HepG2 (cell line): ENCODE measurements around the gene PIGA. TPM values are rescaled to one million over a fixed set of nuclear protein-coding genes. Genes with fewer than 3 reads are reported as not detected.

ENCODE experiments used
- ATAC-seq: fragments of 200-7000 bp; cut with Tn5 transposase; 3 replicates; pipeline ENCODE4 v1.9.1; 2020; ENCODE audit warnings: mild to moderate bottlenecking, moderate library complexity
- BruUV-seq: library from RNA; stranded (reverse); fragments of 400-500 nt; replicated peaks from 2 replicates; lab custom pipeline; 2021; lab: Mats Ljungman, UMichigan
- CTCF ChIA-PET: fragments of 300-600 bp; formaldehyde crosslinking; extraction: SDS; loops from one replicate; lab custom pipeline; 2021; ENCODE audit warnings: low total read pairs, inconsistent platforms, low intra/inter-chr PET ratio; lab: Yijun Ruan, JAX
- POLR2A ChIA-PET: fragments of 350-600 bp; sonication (Branson Sonifier 250); formaldehyde crosslinking; loops from one replicate; lab custom pipeline; 2020; ENCODE audit warnings: antibody characterized with exemption, inconsistent platforms; lab: Yijun Ruan, JAX
- DNase-seq: peaks from one replicate; pipeline ENCODE4 v3.0.0-alpha.2; 2015; ENCODE audit warnings: low spot score
- FAIRE-seq: peaks from 3 replicates; lab custom pipeline; 2011; peaks lifted over from hg19 to GRCh38; lab: Jason Lieb, UNC
- H2AFZ ChIP-seq: one replicate; pipeline ENCODE4 v1.6.1; 2011; ENCODE audit warnings: low read length, inconsistent platforms
- H3K27ac ChIP-seq: fragments of 300-600 bp; 3 replicates; pipeline ENCODE4 v1.8.0; 2011; ENCODE audit warnings: mixed run types, mild to moderate bottlenecking, mixed read lengths, low read length, inconsistent platforms; ENCODE audit not compliant: insufficient read depth; ENCODE audit errors: extremely low read length
- H3K27me3 ChIP-seq, 2 experiments: fragments of 200-600 bp in 1 of 2; 2 replicates in 1 of 2; 3 replicates in 1 of 2; pipeline versions ENCODE4 v1.6.0 to v1.8.0; 2011; ENCODE audit warnings: low read length in 2 of 2, mild to moderate bottlenecking in 2 of 2, moderate library complexity in 2 of 2, inconsistent platforms in 1 of 2; ENCODE audit not compliant: insufficient read depth in 2 of 2, control insufficient read depth in 1 of 2
- H3K36me3 ChIP-seq, 2 experiments: fragments of 200-600 bp in 1 of 2; replicated peaks in 1 of 2; 2 replicates in 1 of 2; 3 replicates in 1 of 2; pipeline versions ENCODE4 v1.5.1 to v1.8.0; 2011; ENCODE audit warnings: low read length in 2 of 2, inconsistent platforms in 1 of 2; ENCODE audit not compliant: insufficient read depth in 2 of 2, control insufficient read depth in 1 of 2
- H3K4me1 ChIP-seq: 2 replicates; pipeline ENCODE4 v1.5.1; 2012; ENCODE audit warnings: low read length, inconsistent platforms; ENCODE audit not compliant: insufficient read depth
- H3K4me2 ChIP-seq: 2 replicates; pipeline ENCODE4 v1.6.0; 2011; ENCODE audit warnings: low read depth, low read length, inconsistent platforms
- H3K4me3 ChIP-seq, 3 experiments: fragments of 200-600 bp in 1 of 3; sonication (generic), shearing (Covaris generic) in 1 of 3; replicated peaks in 1 of 3; 2 replicates each; pipeline ENCODE4 v1.5.1; 2011 to 2016; ENCODE audit warnings: low read length in 3 of 3, inconsistent platforms in 2 of 3, low read depth in 2 of 3, mild to moderate bottlenecking in 2 of 3, control low read depth in 1 of 3, mixed read lengths in 1 of 3; ENCODE audit not compliant: insufficient read depth in 1 of 3
- H3K79me2 ChIP-seq: one replicate; pipeline ENCODE4 v1.6.1; 2011; ENCODE audit warnings: low read length, inconsistent platforms; ENCODE audit not compliant: insufficient read depth
- H3K9ac ChIP-seq: 2 replicates; pipeline ENCODE4 v1.6.0; 2011; ENCODE audit warnings: mild to moderate bottlenecking, low read depth, low read length, inconsistent platforms; ENCODE audit not compliant: insufficient read depth
- H3K9me3 ChIP-seq: 2 replicates; pipeline ENCODE4 v1.5.1; 2012; ENCODE audit warnings: mild to moderate bottlenecking, low read length
- H4K20me1 ChIP-seq: 2 replicates; pipeline ENCODE4 v1.6.0; 2011; ENCODE audit warnings: inconsistent platforms, mild to moderate bottlenecking, low read length, moderate library complexity; ENCODE audit not compliant: insufficient read depth
- AKAP8 ChIP-seq: sonication (generic); formaldehyde crosslinking; IDR thresholded peaks from 2 replicates; pipeline ENCODE4 v1.5.1; 2020; ENCODE audit warnings: mild to moderate bottlenecking, missing genetic modification reagents
- CENPT ChIP-seq: sonication (generic); formaldehyde crosslinking; IDR thresholded peaks from 2 replicates; pipeline ENCODE4 v1.8.0; 2022; ENCODE audit warnings: low read depth, mild to moderate bottlenecking, moderate library complexity, missing genetic modification reagents
- DRAP1 ChIP-seq: IDR thresholded peaks from 2 replicates; pipeline ENCODE4 v1.6.1; 2016; ENCODE audit warnings: missing genetic modification reagents, missing compliant biosample characterization
- HOXD1 ChIP-seq: sonication (generic); formaldehyde crosslinking; IDR thresholded peaks from 2 replicates; pipeline ENCODE4 v1.5.0; 2020; ENCODE audit warnings: missing genetic modification reagents
- MATR3 ChIP-seq: sonication (generic); formaldehyde crosslinking; IDR thresholded peaks from 2 replicates; pipeline ENCODE4 v1.4.0; 2020; ENCODE audit warnings: missing genetic modification reagents
- NAIF1 ChIP-seq: sonication (generic); formaldehyde crosslinking; IDR thresholded peaks from 2 replicates; pipeline ENCODE4 v1.5.0; 2020; ENCODE audit warnings: mild to moderate bottlenecking, missing genetic modification reagents, borderline replicate concordance
- SRY ChIP-seq: sonication (generic); formaldehyde crosslinking; IDR thresholded peaks from 2 replicates; pipeline ENCODE4 v1.8.0; 2022; ENCODE audit warnings: mild to moderate bottlenecking, missing genetic modification reagents
- ZFP82 ChIP-seq: sonication (generic); formaldehyde crosslinking; IDR thresholded peaks from 2 replicates; pipeline ENCODE4 v1.5.1; 2020; ENCODE audit warnings: mild to moderate bottlenecking, missing genetic modification reagents, borderline replicate concordance
- ZNF274 ChIP-seq: sonication (generic); formaldehyde crosslinking; IDR thresholded peaks from 2 replicates; pipeline ENCODE4 v1.5.1; 2020; ENCODE audit warnings: mild to moderate bottlenecking, missing genetic modification reagents
- ZNF326 ChIP-seq: sonication (generic); formaldehyde crosslinking; IDR thresholded peaks from 2 replicates; pipeline ENCODE4 v1.4.0; 2020; ENCODE audit warnings: missing genetic modification reagents, borderline replicate concordance
- ZNF460 ChIP-seq: sonication (generic); formaldehyde crosslinking; IDR thresholded peaks from 2 replicates; pipeline ENCODE4 v1.5.1; 2020; ENCODE audit warnings: missing genetic modification reagents, mild to moderate bottlenecking, borderline replicate concordance
- ZNF557 ChIP-seq: sonication (generic); formaldehyde crosslinking; IDR thresholded peaks from 2 replicates; pipeline ENCODE4 v1.4.0; 2020; ENCODE audit warnings: missing genetic modification reagents
- ZNF605 ChIP-seq: sonication (generic); formaldehyde crosslinking; IDR thresholded peaks from 2 replicates; pipeline ENCODE4 v1.8.0; 2022; ENCODE audit warnings: mild to moderate bottlenecking, missing genetic modification reagents
- ZSCAN12 ChIP-seq: sonication (generic); formaldehyde crosslinking; IDR thresholded peaks from 2 replicates; pipeline ENCODE4 v1.9.0; 2021; ENCODE audit warnings: mild to moderate bottlenecking, missing genetic modification reagents
- WGBS: methylation state at CpG from one replicate; pipeline ENCODE4 v1.1.6; 2017; ENCODE audit warnings: low lambda C conversion rate; 5-methylcytosine and 5-hydroxymethylcytosine counted together
- in situ Hi-C: cut with HindIII; loops from 2 replicates; pipeline ENCODE4 v1.10.0; 2017; ENCODE audit warnings: low pct_unique_long_range_greater_than_20kb; ENCODE audit not compliant: extremely low pct_ligation_motif_present
- intact Hi-C: fragments of 100-400 bp; cut with micrococcal nuclease; formaldehyde crosslinking; loops from one replicate; pipeline ENCODE4 v1.10.0; 2022; ENCODE audit not compliant: unreplicated experiment
- polyA plus RNA-seq, 8 experiments: library from polyadenylated mRNA; depleted of rRNA in 3 of 8; stranded (reverse) in 7 of 8; unstranded in 1 of 8; fragments of >200 nt; fragmentation: Illumina TruSeq in 4 of 8; extraction: Trizol in 4 of 8; gene quantifications; 2 replicates each; pipeline versions ENCODE4 v1.2.1 to v1.2.3, GENCODE V29; 2011 to 2016; ENCODE audit warnings: low read depth in 4 of 8, missing spikeins in 1 of 8, mixed read lengths in 1 of 8; ENCODE audit not compliant: insufficient read depth in 1 of 8
- total RNA-seq, 5 experiments: library from RNA; depleted of rRNA; stranded (reverse); fragments of >200 nt; fragmentation: Illumina TruSeq; extraction: Trizol; gene quantifications; 2 replicates each; pipeline ENCODE4 v1.2.3, GENCODE V29; 2016; ENCODE audit warnings: low read depth in 1 of 5
- TF ChIP-seq, protein P1 (sequence below): sonication (generic); formaldehyde crosslinking; IDR thresholded peaks from 2 replicates; pipeline ENCODE4 v1.4.0; 2020; ENCODE audit warnings: missing genetic modification reagents, borderline replicate concordance
- TF ChIP-seq, protein P2 (sequence below): sonication (generic); formaldehyde crosslinking; IDR thresholded peaks from 2 replicates; pipeline ENCODE4 v1.4.0; 2020; ENCODE audit warnings: missing genetic modification reagents

PIGA gene
- total and polyA plus RNA-seq, 2 of the 13 experiments (the other 11 are each of a cell fraction or from before 2014, with no cell fraction given): 6.0 to 13.0 TPM

GRCh38 chrX:15373976-15374375 is 38.7 kb upstream of the PIGA start:
- Histone ChIP-seq H3K36me3 (no peaks in the 10 kb centered on the region), H3K27me3 (no peaks in the 10 kb centered on the region), H3K4me1 (no peaks in the 10 kb centered on the region), H2AFZ (no peak overlapping the region), H3K79me2 (no peaks in the 10 kb centered on the region), H3K4me3 (no peak overlapping the region), H3K9ac (no peak overlapping the region), H4K20me1 (no peaks in the 10 kb centered on the region), H3K27ac (no peak overlapping the region), H3K9me3 (no peaks in the 10 kb centered on the region), H3K4me2 (no peak overlapping the region)
- CTCF ChIA-PET: no interaction called here
- WGBS: 93% methylated on average over 3 of the region's 3 CpGs
- FAIRE-seq (no peak), ATAC-seq (no peak), DNase-seq (no peak)
- intact Hi-C loops (no loop called here), in situ Hi-C loops (no loop called here)
- BruUV-seq: no TSS peak
- TF ChIP-seq DRAP1 (CRISPR knock-in tag) (no peak), ZNF460 (CRISPR knock-in tag) (no peak), CENPT (no peak), NAIF1 (CRISPR knock-in tag) (no peak), AKAP8 (no peak), ZNF326 (CRISPR knock-in tag) (no peak), MATR3 (CRISPR knock-in tag) (no peak), HOXD1 (no peak), ZSCAN12 (CRISPR knock-in tag) (no peak), ZNF557 (CRISPR knock-in tag) (no peak), ZNF274 (no peak), ZNF605 (CRISPR knock-in tag) (no peak), SRY (CRISPR knock-in tag) (no peak), ZFP82 (CRISPR knock-in tag) (no peak)
- TF ChIP-seq, protein P1, sequence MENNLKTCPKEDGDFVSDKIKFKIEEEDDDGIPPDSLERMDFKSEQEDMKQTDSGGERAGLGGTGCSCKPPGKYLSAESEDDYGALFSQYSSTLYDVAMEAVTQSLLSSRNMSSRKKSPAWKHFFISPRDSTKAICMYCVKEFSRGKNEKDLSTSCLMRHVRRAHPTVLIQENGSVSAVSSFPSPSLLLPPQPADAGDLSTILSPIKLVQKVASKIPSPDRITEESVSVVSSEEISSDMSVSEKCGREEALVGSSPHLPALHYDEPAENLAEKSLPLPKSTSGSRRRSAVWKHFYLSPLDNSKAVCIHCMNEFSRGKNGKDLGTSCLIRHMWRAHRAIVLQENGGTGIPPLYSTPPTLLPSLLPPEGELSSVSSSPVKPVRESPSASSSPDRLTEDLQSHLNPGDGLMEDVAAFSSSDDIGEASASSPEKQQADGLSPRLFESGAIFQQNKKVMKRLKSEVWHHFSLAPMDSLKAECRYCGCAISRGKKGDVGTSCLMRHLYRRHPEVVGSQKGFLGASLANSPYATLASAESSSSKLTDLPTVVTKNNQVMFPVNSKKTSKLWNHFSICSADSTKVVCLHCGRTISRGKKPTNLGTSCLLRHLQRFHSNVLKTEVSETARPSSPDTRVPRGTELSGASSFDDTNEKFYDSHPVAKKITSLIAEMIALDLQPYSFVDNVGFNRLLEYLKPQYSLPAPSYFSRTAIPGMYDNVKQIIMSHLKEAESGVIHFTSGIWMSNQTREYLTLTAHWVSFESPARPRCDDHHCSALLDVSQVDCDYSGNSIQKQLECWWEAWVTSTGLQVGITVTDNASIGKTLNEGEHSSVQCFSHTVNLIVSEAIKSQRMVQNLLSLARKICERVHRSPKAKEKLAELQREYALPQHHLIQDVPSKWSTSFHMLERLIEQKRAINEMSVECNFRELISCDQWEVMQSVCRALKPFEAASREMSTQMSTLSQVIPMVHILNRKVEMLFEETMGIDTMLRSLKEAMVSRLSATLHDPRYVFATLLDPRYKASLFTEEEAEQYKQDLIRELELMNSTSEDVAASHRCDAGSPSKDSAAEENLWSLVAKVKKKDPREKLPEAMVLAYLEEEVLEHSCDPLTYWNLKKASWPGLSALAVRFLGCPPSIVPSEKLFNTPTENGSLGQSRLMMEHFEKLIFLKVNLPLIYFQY (CRISPR knock-in tag): no peak
- TF ChIP-seq, protein P2, sequence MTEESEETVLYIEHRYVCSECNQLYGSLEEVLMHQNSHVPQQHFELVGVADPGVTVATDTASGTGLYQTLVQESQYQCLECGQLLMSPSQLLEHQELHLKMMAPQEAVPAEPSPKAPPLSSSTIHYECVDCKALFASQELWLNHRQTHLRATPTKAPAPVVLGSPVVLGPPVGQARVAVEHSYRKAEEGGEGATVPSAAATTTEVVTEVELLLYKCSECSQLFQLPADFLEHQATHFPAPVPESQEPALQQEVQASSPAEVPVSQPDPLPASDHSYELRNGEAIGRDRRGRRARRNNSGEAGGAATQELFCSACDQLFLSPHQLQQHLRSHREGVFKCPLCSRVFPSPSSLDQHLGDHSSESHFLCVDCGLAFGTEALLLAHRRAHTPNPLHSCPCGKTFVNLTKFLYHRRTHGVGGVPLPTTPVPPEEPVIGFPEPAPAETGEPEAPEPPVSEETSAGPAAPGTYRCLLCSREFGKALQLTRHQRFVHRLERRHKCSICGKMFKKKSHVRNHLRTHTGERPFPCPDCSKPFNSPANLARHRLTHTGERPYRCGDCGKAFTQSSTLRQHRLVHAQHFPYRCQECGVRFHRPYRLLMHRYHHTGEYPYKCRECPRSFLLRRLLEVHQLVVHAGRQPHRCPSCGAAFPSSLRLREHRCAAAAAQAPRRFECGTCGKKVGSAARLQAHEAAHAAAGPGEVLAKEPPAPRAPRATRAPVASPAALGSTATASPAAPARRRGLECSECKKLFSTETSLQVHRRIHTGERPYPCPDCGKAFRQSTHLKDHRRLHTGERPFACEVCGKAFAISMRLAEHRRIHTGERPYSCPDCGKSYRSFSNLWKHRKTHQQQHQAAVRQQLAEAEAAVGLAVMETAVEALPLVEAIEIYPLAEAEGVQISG (CRISPR knock-in tag): no peak
- POLR2A ChIA-PET: no interaction called here
